Measurements from ENCODE around the gene CHST7. TPM values are rescaled to one million over a fixed set of nuclear protein-coding genes. Genes with fewer than 3 reads are reported as not detected.

CHST7 gene
- total RNA-seq, 4 donors from 2014 or later = 4.9 to 10.3 (median 7.6) TPM

DNA sequence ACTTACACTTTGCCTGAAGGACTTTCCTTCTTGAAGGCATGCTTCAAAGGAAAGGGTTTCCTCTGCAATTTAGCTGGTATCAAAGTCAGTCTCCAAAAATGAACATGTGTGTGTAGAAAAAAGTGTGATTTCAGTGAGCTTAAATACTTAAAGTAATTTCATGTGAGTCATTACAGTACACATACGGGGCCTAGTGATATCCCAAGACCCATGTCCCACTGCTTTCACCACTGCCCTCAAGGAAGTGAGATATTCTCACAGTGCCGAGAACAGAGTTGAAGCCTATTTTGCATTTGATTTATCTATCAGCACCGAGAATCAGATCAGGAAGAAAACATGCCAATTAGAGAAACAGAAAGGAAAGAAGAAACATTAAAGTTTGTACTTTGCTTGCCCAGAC is 61.0 kb downstream of the CHST7 start:
- H3K36me3 ChIP-seq = no peaks in the 10 kb centered on the region
- DNase-seq = no peak
- H3K27me3 ChIP-seq = no peaks in the 10 kb centered on the region
- no peaks in the 10 kb centered on the region for H3K9me3 ChIP-seq
- no peak overlapping the region for H3K27ac ChIP-seq
- in situ Hi-C loops (cut with MboI; ENCODE audit: low pct_ligation_motif_present in 1 of 4, low pct_unique_long_range_greater_than_20kb in 1 of 4, low sequenced_read_pairs in 3 of 4) = no loop called here
- H3K4me1 ChIP-seq = no peaks in the 10 kb centered on the region
- WGBS, 2 donors (ENCODE audit: low coverage in 1 of 2) = 17 to 61% methylated on average over 1 to 3 of the region's 3 CpGs
- no peak for TF ChIP-seq POLR2A (IDR thresholded peaks at IDR 0.05)
- TF ChIP-seq, protein P1, sequence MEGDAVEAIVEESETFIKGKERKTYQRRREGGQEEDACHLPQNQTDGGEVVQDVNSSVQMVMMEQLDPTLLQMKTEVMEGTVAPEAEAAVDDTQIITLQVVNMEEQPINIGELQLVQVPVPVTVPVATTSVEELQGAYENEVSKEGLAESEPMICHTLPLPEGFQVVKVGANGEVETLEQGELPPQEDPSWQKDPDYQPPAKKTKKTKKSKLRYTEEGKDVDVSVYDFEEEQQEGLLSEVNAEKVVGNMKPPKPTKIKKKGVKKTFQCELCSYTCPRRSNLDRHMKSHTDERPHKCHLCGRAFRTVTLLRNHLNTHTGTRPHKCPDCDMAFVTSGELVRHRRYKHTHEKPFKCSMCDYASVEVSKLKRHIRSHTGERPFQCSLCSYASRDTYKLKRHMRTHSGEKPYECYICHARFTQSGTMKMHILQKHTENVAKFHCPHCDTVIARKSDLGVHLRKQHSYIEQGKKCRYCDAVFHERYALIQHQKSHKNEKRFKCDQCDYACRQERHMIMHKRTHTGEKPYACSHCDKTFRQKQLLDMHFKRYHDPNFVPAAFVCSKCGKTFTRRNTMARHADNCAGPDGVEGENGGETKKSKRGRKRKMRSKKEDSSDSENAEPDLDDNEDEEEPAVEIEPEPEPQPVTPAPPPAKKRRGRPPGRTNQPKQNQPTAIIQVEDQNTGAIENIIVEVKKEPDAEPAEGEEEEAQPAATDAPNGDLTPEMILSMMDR (IDR thresholded peaks at IDR 0.05) = no peak
- TF ChIP-seq POLR2AphosphoS5 (IDR thresholded peaks at IDR 0.05) = no peak
- no peak for TF ChIP-seq EP300 (IDR thresholded peaks at IDR 0.05; ENCODE audit: low read depth)
- intact Hi-C loops (cut with DNase I; ENCODE audit: low total_unique reads) = no loop called here
- H3K4me3 ChIP-seq = no peak overlapping the region

DNA sequence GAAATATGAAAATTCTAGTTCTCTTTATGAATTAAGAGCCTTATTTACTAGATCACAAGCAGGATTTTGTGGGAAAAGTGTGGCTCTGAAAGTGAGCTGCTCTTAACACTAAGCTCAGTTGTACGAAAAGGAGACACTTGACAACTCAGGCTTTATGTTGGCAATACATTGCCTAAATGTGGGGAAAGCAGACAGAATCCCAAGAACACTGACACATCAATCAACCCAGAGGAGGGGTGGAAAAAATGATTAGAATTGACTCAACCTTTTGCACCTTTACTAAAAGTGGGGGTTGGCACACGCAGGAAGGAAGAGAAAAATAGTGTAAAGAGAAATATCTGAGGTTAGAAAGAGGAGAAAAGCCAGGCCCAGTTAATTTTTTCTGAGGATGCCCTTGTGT is 61.6 kb downstream of the CHST7 start:
- 62% methylated on average over 2 of the region's 2 CpGs; no CpG with 5 or more reads in 1 of the 2 donors for WGBS, 2 donors (ENCODE audit: low coverage in 1 of 2)
- no peak for TF ChIP-seq EP300 (IDR thresholded peaks at IDR 0.05; ENCODE audit: low read depth)
- H3K27ac ChIP-seq = no peak overlapping the region
- no peaks in the 10 kb centered on the region for H3K9me3 ChIP-seq
- DNase-seq = no peak
- no peaks in the 10 kb centered on the region for H3K4me1 ChIP-seq
- H3K27me3 ChIP-seq = no peaks in the 10 kb centered on the region
- no peaks in the 10 kb centered on the region for H3K36me3 ChIP-seq
- no peak overlapping the region for H3K4me3 ChIP-seq
- in situ Hi-C loops (cut with MboI; ENCODE audit: low pct_ligation_motif_present in 1 of 4, low pct_unique_long_range_greater_than_20kb in 1 of 4, low sequenced_read_pairs in 3 of 4) (loop anchor here in 1 of 4 donors (5.0 kb wide), 1 partner anchor 58 kb away; no protein-coding TSS in a partner anchor), intact Hi-C loops (cut with DNase I; ENCODE audit: low total_unique reads) (no loop called here)

DNA sequence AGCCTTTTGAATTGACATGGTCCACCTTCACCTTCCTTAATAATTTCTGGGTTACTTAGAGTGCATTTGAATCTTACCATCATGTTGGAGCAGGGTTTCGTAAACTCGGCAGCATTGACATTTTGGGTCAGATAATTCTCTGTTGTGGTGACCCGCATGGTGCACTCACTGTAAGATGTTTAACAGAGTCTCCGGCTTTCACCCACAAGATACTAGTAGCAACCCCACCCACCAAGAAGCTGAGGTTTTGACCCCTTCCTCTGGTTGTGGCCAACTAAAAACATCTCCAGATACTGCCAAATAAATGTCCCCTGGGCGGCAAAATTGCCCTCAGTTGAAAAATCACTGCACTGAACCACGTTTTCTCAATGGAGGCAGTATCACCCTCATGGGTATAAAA is 62.7 kb downstream of the CHST7 start:
- in situ Hi-C loops (cut with MboI; ENCODE audit: low pct_ligation_motif_present in 1 of 4, low pct_unique_long_range_greater_than_20kb in 1 of 4, low sequenced_read_pairs in 3 of 4) = loop anchor here in 1 of 4 donors (5.0 kb wide), 1 partner anchor 59 kb away; no protein-coding TSS in a partner anchor
- TF ChIP-seq POLR2A (IDR thresholded peaks at IDR 0.05) = no peak
- TF ChIP-seq EP300 (IDR thresholded peaks at IDR 0.05; ENCODE audit: low read depth) = no peak
- TF ChIP-seq, protein P1 (IDR thresholded peaks at IDR 0.05) = no peak
- no peak for TF ChIP-seq POLR2AphosphoS5 (IDR thresholded peaks at IDR 0.05)
- no peaks in the 10 kb centered on the region for H3K9me3 ChIP-seq
- no peak for DNase-seq
- H3K27me3 ChIP-seq = no peaks in the 10 kb centered on the region
- H3K4me3 ChIP-seq = no peak overlapping the region
- H3K4me1 ChIP-seq = no peaks in the 10 kb centered on the region
- 69% methylated on average over 6 of the region's 6 CpGs; no CpG with 5 or more reads in 1 of the 2 donors for WGBS, 2 donors (ENCODE audit: low coverage in 1 of 2)
- intact Hi-C loops (cut with DNase I; ENCODE audit: low total_unique reads) = no loop called here
- H3K27ac ChIP-seq = no peak overlapping the region
- H3K36me3 ChIP-seq = no peaks in the 10 kb centered on the region

DNA sequence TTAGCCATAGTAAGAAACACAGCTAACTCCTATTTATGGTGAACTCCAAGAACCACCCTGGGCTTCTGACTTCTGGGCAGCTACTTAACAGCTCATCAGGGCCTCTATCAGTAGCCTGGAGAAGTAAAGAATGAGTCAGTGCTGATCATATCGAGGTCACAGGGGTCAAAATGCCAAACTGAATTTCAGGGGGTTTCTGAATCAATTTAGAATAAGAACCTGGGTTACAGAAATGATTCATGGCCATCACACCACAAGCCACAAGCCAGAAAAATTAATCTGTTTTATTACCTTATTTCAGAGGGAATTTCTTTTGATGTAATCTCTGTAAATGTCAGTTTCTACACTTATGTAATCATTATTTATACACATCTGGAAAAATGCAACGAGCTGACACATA is 64.4 kb downstream of the CHST7 start:
- no peak overlapping the region for H3K4me3 ChIP-seq
- H3K27me3 ChIP-seq = no peaks in the 10 kb centered on the region
- WGBS, 2 donors (ENCODE audit: low coverage in 1 of 2) = 45 to 80% methylated on average over 1 to 2 of the region's 2 CpGs
- no peaks in the 10 kb centered on the region for H3K9me3 ChIP-seq
- TF ChIP-seq, protein P1 (IDR thresholded peaks at IDR 0.05) = no peak
- TF ChIP-seq EP300 (IDR thresholded peaks at IDR 0.05; ENCODE audit: low read depth) = no peak
- H3K4me1 ChIP-seq = no peaks in the 10 kb centered on the region
- intact Hi-C loops (cut with DNase I; ENCODE audit: low total_unique reads) = no loop called here
- H3K27ac ChIP-seq = no peak overlapping the region
- DNase-seq = no peak
- H3K36me3 ChIP-seq = no peaks in the 10 kb centered on the region
- in situ Hi-C loops (cut with MboI; ENCODE audit: low pct_ligation_motif_present in 1 of 4, low pct_unique_long_range_greater_than_20kb in 1 of 4, low sequenced_read_pairs in 3 of 4) = loop anchor here in 1 of 4 donors (5.0 kb wide), 1 partner anchor 61 kb away; no protein-coding TSS in a partner anchor

DNA sequence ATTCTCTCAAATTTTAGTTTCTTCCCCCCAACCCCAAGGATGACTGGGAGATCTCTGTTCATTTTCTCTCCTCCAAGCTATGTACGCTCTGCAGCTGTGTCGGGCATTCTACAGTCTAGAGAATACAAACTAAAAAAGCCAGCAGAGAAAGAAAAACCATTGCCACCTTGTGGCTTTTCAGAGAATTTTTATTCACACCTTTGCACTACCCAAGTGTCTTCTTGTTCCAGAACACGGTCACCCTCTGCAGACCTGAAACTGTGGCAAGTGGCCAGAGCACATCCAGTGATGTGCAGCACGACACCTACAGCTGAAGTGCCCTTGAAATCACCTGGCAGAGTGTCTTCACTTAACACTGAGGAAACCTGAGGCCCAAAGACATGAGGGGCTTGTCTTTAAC is 68.6 kb downstream of the CHST7 start:
- H3K4me3 ChIP-seq = no peak overlapping the region
- H3K4me1 ChIP-seq = no peaks in the 10 kb centered on the region
- H3K9me3 ChIP-seq = no peaks in the 10 kb centered on the region
- no peak for DNase-seq
- H3K36me3 ChIP-seq = no peaks in the 10 kb centered on the region
- in situ Hi-C loops (cut with MboI; ENCODE audit: low pct_ligation_motif_present in 1 of 4, low pct_unique_long_range_greater_than_20kb in 1 of 4, low sequenced_read_pairs in 3 of 4) = no loop called here
- 38 to 40% methylated on average over 1 to 4 of the region's 4 CpGs for WGBS, 2 donors (ENCODE audit: low coverage in 1 of 2)
- H3K27ac ChIP-seq = no peak overlapping the region
- no peak for TF ChIP-seq EP300 (IDR thresholded peaks at IDR 0.05; ENCODE audit: low read depth)
- TF ChIP-seq, protein P1 (IDR thresholded peaks at IDR 0.05) = peak; percentile 25 to 35 (median 33)
- intact Hi-C loops (cut with DNase I; ENCODE audit: low total_unique reads) = no loop called here
- H3K27me3 ChIP-seq = no peaks in the 10 kb centered on the region
